HG02588 (cell line): Measurements from ENCODE around the gene LGR4.

Experiments used
- ATAC-seq: cut with Tn5 transposase; IDR thresholded peaks from one replicate; pipeline ENCODE4 v1.9.1; 2021; ENCODE audit warnings: mild to moderate bottlenecking, moderate library complexity; ENCODE audit not compliant: unreplicated experiment

LGR4 gene

DNA sequence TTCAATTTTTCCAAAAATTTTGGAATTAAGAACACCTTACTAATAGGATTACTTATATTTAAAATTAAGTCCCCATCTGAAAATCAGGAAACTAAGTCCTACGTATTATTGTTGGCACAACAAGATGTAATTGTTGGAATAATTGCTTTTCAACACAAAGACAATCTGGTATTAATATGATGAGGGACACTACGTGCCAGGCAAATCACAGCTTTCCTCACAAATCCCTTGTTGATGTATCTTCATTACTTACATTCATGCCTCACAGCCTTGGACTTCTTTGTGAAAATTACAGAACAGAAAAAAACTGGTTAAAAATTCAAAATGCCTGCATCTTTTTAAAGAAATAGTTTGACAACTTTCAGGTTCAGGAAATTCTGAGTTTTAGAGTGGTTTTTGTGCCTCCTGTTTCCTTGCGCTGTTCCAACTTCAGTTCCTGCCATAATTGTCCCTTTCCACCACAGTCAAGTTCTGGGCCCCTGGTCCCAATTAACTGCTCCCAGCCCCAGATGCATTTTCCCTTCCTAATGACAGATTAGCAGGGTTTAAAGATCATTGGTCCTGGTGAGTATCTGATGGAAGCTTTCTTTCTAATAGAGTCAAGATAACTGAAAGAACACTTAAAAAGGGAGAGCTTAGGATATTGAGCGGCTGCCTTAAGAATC lies 86.3 kb downstream of the LGR4 start:
- ATAC-seq, result no peak

GRCh38 chr11:27385245-27385644 lies 87.3 kb downstream of the LGR4 start:
- ATAC-seq, result no peak

GRCh38 chr11:27384227-27384626 lies 88.4 kb downstream of the LGR4 start:
- no peak for ATAC-seq

- ATAC-seq, result no peak
Observed at GRCh38 chr11:27383645-27384044, 88.9 kb downstream of the LGR4 start.

DNA sequence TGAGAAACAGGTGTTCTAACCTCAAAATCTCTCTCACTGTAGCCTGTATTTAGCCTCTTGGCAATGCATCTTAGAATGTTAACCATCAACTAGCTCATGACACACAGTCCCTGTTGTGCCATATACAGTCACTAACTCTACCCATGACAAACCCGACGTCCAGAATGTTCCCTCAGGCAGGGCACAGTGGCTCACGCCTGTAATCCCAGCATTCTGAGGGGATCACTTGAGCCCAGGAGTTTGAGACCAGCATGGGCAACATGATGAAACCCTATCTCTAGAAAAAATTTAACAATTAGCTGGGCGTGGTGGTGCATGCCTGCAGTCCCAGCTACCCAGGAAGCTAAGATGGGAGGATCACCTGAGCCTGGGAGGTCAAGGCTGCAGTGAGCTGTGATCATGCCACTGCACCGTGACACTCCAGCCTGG lies 91.3 kb downstream of the LGR4 start:
- ATAC-seq, result peak; percentile 56

DNA sequence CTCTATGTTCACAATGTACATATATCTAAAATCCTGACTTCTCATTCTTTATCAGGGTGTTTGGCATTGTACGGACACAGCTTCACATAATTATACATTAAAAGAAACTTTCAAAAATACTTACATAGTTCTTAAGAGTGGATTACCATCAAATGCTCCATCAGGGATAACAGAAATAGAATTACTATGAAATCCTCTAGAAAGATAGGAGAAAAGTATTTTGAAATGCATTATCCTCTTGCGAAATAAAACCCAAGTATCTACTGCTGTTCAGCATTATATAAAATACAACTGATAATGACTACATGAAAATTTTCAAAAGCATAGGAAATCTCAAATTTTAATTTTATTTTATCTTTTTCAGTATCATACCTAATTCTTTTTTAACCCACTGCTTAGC lies 91.8 kb downstream of the LGR4 start:
- no peak for ATAC-seq

GRCh38 chr11:27379449-27379848 lies 93.1 kb downstream of the LGR4 start:
- no peak for ATAC-seq

DNA sequence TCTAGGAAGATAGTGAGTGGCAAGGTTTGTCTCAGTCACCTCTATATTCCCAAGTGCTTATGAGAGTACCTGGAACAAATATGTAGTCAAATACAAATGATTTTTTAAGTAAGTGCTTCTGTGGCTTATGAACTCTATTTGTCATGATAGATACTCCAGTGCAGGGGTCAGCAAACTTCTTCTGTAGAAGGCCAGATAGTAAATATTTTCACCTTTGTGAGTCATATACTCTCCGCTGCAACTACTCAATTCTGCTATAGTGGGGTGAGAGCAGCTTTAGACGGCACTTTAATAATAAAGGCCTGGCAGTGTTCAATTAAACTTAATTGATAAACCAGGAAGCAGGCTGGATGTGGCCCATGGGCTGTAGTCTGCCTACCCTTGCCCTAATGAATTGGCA lies 97.2 kb downstream of the LGR4 start:
- no peak for ATAC-seq

GRCh38 chr11:27373856-27374602 lies 98.6 kb downstream of the LGR4 start:
- no peak for ATAC-seq

DNA sequence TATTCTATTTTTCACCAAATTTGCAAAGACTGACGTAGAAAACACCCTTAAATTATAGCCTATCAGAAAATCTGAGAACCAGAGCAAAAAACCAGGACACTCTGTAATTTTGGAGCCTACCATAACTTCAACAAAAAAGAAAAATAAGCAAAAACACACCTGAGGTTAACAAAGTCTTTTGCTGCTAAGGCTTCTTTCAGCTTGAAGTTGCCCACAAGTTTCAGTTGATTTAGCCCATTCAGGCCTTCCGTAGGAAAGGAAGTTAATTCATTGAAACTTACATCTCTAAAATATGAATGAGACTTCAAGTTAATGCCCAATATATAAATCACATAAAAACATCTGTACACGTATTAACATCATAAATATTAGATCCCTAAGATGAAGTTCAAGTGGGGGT lies 99.2 kb downstream of the LGR4 start:
- ATAC-seq, result no peak

DNA sequence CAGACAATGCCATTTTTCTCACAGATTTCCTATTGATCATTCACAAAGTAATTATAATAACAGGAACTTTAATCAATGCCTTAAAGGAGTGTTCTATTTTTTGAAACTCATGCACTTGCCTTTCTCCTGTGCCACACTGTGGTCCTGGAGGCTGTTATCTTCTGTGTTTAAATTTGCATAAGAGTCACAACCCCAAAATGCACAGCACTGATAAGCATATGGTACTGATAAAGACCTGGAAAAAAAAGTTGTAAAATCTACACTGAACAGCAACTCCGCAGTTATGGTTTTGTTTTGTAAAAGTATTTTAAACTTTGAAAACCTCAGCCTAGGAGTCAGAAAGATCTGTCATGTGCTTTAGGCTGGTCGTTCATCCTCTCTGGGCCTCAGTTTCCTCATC lies 100.4 kb downstream of the LGR4 start:
- ATAC-seq, result no peak

- no peak for ATAC-seq
Observed at GRCh38 chr11:27371489-27371888, 101.1 kb downstream of the LGR4 start.

DNA sequence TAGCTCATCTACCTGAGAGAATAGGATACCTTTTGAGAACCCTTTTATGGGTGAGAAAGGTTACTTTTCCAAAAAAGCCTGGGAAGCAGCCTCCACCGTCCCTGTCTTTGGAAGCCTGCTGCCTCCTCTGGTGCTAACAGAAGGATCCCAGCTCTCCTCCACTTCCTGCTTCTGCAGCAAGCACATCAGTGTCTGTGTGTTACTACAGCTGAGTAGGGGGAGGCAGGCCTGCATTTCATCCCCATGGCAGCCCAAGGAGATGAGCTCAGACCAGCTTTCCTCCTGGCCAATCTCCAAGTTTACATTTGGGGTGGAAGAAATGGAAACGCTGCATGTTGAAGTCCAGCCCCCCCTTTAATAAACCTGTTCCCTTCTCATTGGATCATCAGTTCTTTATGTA lies 102.2 kb downstream of the LGR4 start:
- ATAC-seq, result no peak

DNA sequence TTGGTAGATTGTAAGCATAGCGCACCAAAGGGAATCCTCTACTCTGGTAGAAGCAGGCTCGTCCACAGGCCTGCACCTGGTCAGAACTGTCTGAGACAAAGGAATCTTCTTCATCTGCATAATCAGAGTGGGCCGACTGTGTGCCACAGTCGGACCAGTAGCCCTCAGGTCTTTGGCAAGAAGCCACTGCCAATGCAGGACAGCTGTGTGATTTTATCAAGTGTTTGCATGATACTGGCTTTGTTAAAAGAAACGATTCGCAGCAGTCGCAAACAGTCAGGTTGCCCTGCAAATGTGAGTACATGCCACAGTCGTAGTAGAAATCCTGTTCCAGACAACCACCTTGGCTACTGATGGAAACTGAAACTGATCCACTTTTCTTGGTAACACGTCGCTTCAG lies 104.7 kb downstream of the LGR4 start:
- ATAC-seq, result no peak

- ATAC-seq, result no peak
Observed at GRCh38 chr11:27363576-27364117, 108.9 kb downstream of the LGR4 start.

DNA sequence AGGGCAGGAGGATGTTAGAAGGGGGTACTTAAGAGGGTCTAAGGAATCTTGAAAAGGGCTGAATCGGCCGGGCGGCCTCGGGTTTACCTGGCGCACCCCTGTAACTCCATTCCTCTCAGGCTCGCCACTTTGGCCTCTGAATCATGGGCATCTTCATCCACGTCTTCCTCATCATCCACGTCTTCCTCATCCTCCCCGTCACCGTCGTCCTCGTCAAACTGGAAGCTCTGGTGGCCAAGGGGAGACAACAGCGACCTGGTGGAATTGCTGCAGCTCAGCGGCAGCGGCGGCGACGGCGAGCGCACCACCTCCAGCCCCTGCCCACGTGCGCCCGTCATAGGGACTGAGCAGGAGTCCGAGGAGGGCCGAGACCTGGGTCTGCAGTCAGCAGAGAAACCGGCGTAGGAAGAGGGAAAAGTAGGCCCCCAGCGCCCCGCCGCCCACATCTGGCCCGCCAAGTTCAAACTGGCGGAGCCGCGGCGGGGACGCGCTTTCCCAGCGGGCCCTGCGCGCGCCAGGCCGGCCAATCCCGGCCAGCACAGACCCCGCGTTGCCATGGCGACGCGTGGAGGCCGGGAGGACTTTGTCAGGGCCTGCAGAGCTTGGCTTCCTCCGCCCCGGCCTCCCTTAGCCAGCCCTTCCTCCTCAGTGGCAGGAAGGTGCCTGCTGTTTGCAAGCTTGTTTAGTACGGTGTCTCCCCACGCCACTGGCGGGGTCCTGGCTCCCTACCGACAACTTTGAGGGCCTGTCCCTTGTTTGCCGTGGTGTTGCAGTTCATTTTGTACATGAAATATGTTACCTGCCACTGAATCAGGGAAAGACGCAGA lies 109.6 kb downstream of the LGR4 start, which contains the start of gene CCDC34:
Gene CCDC34, minus strand, starts transcription at position 467 of the 827 bp plus-strand sequence. Its CDS starts 21 bp downstream, at position 446.
- ATAC-seq, result peak; percentile 100

- no peak for ATAC-seq
Observed at GRCh38 chr11:27361649-27362431, 110.8 kb downstream of the LGR4 start.

- ATAC-seq, result no peak
Observed at GRCh38 chr11:27358296-27358695, 114.3 kb downstream of the LGR4 start.

DNA sequence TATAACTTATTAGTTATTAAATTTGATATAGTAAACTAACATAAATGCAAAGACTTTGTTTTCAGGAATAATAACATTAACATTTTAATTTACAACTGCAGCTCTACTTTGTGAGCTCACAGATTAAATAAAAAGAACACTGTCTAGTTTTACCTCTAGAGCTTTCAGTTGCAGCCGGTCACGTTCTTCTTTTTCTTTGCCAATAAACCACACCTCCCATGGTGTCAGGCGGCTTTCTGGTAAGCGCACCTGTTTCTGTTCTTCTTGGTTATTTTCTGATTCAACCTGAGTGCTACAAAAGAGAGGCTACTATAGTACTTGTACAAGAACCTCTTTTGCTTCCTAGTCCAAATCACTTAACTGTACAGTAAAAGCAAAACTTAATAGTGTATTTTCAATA lies 115.3 kb downstream of the LGR4 start:
- no peak for ATAC-seq

DNA sequence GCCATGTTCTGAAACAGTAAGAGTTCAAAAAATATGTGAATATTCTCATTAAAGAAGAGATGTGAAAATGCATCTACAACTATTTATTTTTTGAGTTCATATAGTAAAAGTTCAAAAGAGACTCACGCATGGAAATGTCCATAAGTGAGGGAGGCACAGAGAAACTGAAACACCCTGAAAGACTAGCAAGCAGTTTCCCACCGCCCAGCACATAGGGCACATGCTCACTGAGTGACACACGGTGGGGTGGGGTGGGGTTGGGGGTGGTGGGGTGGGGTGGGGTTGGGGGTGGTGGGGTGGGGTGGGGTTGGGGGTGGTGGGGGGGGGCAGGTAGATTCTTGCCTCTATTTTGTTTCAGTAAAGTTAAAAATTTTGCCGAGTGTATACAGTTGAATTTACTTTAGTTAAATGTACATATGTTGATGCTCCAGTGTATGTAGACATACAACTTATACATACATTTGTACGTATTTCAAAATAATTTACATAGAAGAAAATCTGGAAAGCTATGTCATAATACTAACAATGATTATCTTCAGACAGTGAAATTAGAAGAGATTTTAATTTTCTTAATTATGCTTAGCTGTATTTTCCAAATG lies 115.9 kb downstream of the LGR4 start:
- no peak for ATAC-seq
